CD4-positive, alpha-beta T cell treated with Interleukin-21 for 1 hour (primary cell): ENCODE data around the gene MGAT3.

Experiments used
- DNase-seq: peaks from one replicate; pipeline ENCODE4 v3.0.0-alpha.2; 2020

The MGAT3 gene

DNA sequence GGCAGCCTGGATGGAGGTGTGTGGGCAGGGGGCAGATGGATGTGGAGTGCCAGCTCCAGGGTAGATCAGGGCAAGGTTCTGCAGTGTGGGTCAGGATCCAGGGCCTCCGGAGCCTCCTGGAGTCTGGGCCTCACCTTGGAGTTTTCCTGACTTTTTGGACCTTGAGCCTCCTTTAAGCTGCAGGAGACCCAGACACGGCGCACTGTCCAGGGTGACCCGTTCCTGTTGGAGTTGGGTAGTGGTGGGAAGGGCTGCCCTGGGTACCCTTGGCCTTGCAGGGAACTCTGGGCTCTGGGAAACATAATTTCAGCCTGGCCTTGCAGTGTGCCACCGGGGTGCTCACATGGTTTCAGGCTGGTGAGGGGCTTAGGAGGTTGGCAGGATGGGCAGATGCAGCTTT, 17.0 kb downstream of the MGAT3 start:
- no peak for DNase-seq

DNA sequence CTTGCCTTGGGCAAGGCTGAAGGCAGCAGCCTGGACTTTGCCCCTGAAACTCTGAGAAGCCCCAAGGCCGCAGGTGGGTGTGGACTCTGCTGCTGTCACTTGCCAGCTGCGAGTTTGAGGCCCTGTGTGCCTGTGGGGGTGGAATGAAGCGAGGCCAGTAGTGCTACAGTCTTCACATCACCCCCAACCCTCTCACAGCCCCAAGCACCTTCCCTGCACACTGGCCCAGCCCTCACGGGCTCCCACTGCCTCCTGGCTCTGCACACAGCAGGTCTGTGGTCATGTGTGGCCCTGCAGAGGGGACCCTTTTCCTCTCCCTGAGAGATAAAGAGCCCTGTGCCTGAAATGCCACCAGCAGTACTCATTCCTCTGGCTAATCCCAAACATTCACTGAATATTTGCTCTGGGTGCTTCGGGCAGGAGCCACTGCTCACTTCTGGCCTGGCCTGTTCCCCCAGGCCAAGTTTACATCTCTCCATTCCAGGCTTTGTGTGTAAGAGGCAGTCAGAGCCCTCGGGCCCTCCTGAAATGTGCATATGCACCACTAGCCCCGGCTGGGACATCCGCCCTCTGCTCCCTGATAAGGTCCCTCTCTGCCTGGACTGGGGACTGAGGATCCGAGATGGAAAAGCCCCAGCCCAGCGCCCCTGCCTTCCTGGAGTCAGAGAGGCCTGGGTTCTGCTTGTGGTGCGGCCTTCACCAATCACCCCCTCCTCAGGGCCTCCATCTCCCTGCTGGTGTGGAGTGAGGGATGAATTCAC, 17.7 kb downstream of the MGAT3 start:
- DNase-seq = no peak

DNA sequence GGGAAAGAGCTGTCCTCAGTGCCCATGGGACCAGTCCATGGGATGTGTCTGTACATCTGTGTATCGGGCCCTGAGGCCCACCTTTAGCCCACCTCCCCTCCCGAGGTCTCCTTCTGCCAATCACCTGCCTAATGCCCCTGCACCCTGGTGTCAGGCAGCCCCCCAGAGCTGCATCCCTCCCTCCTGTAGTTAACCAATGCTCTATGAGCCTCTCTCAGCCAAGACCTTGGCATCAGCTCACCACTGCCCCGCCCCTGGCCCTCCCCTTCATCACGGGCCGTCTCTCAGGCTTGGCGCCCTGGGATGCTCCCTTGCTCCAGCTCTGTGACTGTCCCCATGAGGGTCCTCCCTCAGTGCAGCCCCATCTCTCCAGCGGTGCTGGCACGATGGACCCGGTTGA, 18.5 kb downstream of the MGAT3 start:
- DNase-seq = no peak

DNA sequence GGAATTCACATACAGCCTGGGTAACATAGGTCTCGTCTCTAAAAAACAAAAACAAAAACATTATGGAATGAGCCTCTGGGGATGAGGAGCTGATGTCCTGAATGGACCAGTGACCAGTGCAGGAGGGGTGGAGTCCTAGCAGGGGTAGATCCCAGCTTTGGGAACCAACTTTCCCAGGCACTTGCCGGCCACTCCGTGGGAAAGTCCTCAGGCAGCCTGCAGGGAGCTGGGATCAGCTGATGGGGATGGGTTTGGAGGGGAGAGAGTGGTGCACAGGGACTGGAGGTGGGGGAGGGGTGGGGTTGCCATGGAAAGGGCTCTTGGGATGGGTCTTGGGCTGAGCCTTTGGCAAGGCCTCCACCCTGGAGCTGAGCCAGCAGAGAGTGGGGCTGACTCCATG, 19.1 kb downstream of the MGAT3 start:
- no peak for DNase-seq

DNA sequence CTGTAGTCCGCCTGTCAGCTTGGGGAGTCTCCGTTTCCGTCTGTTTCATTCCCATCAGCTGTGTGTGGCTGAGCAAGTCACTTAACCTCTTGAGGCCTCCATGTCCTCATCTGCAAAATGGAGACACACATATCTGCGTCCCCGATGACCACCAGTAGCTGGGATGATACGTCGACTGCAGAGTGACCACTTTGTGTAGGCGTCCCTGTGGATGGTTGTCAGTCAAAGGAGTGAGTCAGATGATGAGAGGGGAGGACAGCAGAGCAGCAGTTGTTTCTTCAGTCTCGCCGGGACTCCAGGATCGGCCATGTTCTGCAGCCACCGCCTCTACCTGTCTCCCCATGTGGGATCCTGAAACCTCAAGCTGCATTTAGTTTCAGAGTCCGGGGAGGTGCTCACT, 19.9 kb downstream of the MGAT3 start:
- no peak for DNase-seq

DNA sequence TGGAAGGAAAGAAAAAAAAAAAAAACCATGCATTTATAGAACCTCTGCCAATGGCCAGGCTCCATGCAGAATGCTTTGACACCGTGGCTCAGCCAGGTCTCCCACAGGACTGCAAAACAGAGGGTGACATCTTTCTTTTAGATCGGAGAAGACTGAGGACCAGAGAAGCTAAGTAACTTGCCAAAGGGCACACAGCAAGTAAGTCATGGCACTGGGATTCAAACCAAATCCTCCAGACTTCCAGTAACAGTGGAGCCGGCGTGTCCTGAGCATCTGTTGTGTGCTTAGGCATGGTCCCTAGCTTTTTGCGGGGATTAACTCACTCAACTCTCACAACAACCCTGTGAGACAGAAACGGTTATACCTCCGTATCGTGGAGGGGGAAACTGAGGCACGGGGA, 20.7 kb downstream of the MGAT3 start:
- DNase-seq = no peak

DNA sequence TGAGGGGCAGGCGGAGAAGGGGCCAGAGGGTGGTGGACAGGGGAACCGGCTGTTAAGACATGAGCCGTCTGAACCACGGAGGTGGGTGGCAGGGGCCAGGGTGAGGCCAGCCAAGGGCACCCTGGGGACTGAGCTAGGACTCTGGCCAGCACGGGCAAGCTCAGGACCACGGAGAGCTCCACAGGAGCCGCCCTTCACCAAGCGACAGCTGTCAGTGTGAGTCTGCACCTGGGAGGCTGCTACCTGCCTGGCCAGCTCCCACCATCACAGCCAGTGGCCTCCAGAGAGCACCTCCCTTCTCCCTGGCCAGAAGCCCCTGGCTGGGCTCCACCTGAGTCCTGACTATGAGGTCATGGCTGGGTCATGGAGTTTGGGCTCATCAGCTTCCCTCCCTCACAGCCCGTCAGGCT, 21.6 kb downstream of the MGAT3 start:
- DNase-seq = no peak

DNA sequence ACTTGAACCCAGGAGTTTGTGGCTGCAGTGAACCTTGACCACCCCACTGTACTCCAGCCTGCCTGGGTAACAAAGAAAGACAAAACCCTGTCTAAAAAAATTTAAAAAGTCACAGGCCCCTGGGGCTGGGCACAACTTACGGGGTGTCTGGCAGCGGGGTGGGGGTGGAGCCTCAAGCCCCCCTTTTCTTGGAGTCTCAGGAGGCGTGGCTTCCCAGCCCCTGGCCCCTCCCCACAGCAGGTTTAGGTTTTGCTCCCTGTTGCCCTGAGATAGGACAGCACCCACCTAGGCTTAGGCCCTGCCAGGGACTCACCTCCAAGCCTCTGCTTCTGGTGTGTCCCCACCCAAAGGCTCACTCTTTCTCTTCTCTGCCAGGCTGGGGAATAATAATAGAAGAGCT, 22.4 kb downstream of the MGAT3 start:
- no peak for DNase-seq

DNA sequence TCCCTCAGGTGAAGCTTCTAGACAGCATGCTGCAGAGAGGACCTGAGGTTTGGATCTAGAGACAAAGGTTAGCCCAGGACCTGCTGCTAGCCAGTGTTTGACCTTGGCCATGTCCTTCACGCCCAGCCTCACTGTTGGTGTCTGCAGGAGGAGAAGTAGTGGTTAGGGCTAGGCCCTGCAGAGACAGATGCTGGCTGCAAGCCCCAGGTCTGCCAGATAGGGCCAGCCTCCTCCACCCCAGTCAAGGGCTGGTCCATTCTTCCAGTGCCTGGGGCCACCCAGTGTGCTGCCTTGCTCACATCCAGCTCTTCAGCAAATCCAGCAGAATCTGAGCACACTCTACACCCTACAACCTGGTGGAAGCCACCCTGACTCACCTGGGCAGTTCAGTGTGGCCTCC, 23.7 kb downstream of the MGAT3 start:
- no peak for DNase-seq

DNA sequence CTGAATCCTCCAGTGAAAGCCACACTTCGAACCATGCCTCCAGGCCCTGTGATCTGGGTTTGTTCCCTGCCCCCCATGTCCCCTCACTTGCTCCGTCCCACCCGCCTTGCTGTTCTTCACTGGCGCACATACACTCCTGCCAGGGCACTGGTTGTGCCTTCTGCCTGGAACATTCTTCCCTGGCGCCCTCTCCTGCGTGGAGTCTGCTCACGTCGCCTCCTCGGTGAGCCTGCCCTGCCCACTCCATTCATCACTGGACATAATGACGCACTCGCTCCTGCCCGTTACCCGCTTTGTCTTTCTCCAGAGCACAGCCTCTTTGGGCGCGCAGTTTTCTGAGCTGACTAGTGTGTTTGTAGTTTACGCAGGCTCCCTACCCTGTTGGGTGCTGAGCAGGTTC, 24.2 kb downstream of the MGAT3 start:
- DNase-seq = no peak

DNA sequence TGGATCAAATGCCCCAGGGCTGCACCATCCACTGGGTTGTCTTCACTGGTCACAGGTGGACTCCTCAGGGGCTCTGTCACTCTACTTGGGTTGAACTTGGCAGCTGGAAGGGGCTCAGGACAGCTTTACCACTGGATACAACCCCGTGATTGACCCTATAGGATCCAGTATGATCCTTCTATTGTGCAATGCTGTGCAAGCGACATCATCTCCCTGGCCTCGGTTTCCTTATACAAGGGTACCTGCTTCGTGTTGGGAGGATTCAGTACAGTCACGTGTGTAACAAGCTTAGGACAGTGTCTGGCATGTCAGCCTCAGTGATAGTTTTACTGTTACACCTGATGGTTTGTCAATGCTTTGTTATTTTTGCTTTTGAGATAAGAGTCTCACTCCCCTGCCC, 24.8 kb downstream of the MGAT3 start:
- no peak for DNase-seq

DNA sequence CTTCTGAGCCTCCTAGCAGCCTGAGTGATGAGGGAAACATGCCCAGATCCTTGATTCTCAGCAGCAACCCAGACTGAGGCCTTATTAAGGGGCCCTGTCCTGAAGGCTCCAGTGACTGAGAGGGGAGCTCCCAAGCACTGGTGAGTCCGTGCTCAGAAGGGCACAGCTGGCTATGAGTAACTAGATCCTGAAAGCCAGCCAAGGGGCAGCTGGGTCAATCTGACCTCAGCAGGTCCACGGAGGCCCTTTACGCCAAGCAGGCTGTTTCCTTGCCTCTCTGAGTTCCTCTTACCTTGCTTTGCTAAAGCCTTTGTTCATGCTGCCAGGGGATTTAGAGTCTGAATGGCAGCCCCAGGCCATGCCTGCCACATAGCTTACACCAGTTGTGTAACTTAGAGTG, 26.0 kb downstream of the MGAT3 start:
- no peak for DNase-seq

DNA sequence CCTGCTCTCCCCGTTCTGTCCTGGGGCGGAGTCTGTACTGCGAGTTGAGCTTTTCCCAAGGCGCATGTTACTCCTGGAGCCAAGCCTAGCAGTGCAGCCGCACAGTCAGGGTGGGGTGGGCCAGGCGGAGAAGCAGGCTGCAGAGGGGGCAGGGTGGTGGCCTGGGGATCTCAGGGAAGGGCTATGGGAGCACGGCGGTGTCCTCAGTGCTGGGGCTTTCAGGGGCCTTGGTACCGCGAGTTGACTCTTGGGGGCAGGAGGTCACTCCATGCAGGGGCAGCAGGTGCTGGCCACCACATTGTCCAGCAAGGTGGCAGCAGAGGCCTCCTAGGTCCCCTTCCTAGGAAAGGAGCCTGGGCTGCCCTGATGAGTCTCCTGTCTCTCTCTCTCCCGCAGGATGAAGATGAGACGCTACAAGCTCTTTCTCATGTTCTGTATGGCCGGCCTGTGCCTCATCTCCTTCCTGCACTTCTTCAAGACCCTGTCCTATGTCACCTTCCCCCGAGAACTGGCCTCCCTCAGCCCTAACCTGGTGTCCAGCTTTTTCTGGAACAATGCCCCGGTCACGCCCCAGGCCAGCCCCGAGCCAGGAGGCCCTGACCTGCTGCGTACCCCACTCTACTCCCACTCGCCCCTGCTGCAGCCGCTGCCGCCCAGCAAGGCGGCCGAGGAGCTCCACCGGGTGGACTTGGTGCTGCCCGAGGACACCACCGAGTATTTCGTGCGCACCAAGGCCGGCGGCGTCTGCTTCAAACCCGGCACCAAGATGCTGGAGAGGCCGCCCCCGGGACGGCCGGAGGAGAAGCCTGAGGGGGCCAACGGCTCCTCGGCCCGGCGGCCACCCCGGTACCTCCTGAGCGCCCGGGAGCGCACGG, 30.4 kb downstream of the MGAT3 start:
- no peak for DNase-seq

DNA sequence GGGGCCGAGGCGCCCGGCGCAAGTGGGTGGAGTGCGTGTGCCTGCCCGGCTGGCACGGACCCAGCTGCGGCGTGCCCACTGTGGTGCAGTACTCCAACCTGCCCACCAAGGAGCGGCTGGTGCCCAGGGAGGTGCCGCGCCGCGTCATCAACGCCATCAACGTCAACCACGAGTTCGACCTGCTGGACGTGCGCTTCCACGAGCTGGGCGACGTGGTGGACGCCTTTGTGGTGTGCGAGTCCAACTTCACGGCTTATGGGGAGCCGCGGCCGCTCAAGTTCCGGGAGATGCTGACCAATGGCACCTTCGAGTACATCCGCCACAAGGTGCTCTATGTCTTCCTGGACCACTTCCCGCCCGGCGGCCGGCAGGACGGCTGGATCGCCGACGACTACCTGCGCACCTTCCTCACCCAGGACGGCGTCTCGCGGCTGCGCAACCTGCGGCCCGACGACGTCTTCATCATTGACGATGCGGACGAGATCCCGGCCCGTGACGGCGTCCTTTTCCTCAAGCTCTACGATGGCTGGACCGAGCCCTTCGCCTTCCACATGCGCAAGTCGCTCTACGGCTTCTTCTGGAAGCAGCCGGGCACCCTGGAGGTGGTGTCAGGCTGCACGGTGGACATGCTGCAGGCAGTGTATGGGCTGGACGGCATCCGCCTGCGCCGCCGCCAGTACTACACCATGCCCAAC, 31.2 kb downstream of the MGAT3 start:
- no peak for DNase-seq

DNA sequence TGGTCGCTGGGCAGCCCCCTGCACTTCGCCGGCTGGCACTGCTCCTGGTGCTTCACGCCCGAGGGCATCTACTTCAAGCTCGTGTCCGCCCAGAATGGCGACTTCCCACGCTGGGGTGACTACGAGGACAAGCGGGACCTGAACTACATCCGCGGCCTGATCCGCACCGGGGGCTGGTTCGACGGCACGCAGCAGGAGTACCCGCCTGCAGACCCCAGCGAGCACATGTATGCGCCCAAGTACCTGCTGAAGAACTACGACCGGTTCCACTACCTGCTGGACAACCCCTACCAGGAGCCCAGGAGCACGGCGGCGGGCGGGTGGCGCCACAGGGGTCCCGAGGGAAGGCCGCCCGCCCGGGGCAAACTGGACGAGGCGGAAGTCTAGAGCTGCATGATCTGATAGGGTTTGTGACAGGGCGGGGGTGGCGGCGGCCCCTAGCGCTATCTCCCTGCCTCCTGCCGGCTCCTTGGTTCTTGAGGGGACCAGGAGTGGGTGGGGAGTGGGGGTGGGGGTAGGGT, 31.8 kb downstream of the MGAT3 start:
- DNase-seq = no peak

DNA sequence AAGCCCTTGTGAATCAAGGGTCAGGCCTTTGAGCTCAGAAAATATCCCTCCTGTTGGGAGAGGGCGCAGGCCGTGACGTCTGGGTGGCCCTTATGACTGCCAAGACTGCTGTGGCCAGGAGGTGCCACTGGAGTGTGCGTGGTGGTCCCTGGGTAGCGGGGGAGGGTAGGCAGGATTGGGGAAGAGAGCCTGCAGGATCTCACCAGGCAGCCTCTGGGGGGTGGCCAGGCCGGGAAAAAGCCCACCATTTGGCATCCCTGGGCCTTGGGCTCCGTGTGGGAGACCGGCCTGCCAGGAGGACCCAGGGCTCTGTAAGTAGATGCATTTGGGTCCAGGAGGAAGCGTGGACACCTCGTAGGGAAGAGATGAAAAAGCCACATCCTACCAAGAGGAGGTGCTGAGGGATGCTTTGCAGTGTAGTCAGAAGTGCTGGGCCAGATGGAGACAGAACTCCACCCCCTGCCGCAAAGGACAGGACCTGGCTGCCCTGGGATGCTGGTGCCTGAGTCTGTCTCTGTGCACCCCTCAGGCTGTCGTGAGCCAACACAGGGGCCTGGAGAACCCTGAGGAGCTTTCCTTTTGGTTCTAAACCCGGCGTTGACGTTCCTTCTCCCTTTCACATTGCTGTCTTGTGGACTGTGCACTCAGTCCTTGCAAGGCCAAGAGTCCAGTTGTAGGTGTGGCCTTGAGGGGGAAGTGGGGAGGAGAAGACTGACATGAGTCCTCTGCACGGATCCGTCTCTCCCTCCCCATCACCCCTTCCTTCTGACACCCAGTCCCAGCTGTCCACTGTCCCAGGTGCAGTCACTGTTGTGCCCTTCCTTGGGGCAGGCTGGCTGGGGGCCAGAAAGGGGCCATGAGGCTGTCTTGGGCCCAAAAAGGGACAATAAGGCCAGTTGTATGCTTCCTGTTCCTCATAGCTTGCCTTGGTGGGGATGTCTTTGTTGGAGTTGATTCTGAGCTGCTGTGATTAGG, 32.6 kb downstream of the MGAT3 start:
- no peak for DNase-seq

DNA sequence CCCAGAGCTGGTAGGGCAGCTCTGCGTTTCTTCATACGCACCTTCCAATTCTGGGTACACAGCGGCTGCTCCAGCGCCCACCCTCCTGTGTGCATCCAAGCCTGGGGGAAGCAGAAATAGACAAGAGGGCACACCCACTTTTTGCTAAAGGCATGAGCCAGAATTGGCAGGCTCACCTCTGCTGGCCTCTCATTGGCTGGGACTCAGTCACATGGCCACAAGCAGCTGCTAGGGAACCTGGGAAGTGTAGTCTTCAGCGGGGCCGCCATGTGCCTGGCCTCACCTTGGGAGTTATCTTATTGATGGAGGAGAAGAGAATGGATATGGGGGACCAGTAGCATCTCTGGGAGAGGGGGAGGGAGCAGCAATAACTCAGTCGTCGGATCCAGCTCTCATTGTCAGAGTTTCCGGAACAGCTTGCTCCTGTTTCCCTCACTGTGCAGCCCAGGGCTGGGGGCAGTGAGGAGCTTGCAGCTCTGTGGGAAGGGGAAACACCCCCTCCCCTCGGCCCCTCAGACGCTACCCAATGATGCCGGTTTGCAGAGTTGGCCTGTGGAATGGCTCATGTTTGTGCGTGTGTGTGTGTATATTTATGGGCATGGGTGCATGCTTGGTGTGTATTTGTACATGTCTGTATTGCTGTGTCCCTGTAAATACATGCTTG, 33.5 kb downstream of the MGAT3 start:
- peak; percentile 90 for DNase-seq

DNA sequence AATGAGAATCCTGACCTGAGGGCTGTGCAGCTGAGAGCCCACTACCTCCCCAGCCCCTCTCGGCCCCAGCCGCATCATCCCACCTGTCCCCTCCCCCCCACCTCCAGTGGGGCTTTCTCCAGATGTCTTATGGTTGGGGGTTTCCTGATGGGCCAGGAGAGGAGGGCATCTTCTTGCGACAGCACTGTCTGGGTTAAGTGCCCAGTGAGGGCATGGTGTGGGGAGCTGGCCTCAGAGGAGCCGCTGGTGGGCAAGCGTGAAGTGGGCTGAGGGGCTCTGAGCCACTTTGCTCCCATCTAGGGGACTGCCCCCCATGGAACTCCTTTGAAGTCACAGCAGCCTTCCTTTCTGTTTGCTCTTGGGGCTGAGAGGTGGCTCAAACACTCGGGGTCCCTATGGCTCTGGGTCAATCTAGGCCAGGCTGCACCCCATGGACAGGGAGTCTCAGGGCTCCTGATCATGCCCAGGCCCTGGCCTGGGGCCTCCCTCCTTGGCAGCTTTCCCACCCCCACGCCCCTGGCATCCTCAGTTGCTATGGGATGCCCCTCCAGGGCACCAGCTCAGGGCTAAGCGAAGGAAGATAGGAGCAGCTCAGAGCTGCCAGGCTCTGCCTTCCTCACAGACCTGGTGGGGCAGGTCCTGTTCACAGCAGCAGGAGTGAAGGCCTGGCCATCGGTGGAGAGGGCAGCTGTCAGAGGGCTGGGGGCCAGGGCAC, 34.3 kb downstream of the MGAT3 start:
- DNase-seq = no peak

DNA sequence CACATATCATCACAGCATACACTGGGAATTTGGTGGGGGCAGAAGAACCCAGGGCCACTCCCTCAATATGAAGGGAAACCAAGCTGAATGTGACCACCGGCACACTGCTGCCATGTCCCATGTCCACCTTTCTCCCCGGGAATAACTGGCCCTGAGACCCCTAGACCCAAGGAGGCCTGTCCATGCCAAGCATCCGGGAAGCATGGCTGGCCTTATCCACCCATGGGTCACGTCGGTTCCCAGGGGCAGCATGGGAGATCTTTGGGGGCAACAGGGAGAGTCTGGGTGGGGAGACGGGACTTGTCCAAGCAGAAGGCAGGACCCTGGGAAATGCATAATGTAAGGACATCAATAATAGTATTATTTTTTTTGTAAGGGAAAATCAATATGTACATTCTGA, 34.9 kb downstream of the MGAT3 start:
- DNase-seq = no peak

DNA sequence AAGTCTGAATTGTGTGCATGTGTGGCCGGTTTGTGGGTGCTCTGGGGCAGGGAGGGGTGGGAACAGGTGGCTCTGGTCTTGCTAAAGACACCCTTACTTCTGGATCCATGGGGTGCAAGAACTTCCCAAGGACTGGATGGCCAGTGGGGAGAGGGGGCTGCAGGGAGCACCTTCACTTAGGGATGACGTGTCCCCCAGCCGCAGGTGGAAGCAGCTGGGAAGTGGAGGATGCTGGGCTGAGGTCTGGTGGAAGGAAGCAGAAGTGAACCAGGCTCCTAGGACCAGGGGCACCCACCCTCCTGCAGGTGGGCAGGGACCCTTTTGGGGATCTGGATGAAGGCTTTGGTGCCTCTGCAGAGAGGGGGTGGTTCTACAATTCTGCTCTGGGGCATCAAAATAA, 35.4 kb downstream of the MGAT3 start:
- DNase-seq = no peak

DNA sequence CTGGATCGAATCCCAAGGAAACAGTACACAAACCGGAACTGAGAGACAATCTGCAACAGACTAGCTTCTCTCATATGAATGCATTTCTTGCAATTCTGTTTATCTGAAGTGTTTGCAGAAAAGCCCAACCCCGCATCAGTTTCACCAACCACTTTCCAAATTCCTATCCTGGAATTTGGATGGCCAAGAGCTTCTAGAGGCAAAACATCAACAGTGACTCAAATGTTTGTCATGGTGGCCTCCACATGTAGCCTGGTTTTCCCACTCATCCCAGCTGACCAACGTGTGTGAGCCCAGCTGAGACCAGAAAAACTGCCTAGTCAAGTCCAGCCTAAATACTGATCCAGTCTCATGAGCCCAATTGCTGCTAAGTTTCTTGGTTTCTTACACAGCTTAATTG, 36.9 kb downstream of the MGAT3 start:
- no peak for DNase-seq
